Neural cell (in vitro differentiated cells): ENCODE measurements around the gene FBXL15. TPM values are rescaled to one million over a fixed set of nuclear protein-coding genes. Genes with fewer than 3 reads are reported as not detected.
A peak's percentile ranks its signal among the peaks of the same experiment; 100 is the strongest.

Source experiments
- H2AFZ ChIP-seq: fragments of 200-600, 300-800 bp; sonication (generic), shearing (Covaris generic); 2 replicates; pipeline ENCODE4 v1.6.0; 2014; ENCODE audit warnings: low read depth, mild to moderate bottlenecking, antibody characterized with exemption, low read length, moderate library complexity
- H3F3A ChIP-seq: fragments of 200-600 bp; shearing (Covaris generic); 2 replicates; pipeline ENCODE4 v1.6.1; 2016; ENCODE audit warnings: mild to moderate bottlenecking, moderate library complexity, mixed read lengths, antibody characterized with exemption, low read length; ENCODE audit not compliant: insufficient read depth, poor library complexity, severe bottlenecking
- H3K27ac ChIP-seq: fragments of 200-600, 300-800 bp; sonication (generic), shearing (Covaris generic); 2 replicates; pipeline ENCODE4 v1.5.1; 2014; ENCODE audit warnings: mild to moderate bottlenecking, low read length, moderate library complexity
- H3K27me3 ChIP-seq: fragments of 300-800, 200-600 bp; sonication (generic), shearing (Covaris generic); 2 replicates; pipeline ENCODE4 v1.6.0; 2014; ENCODE audit warnings: mild to moderate bottlenecking, low read depth, low read length, moderate library complexity; ENCODE audit not compliant: insufficient read depth
- H3K36me3 ChIP-seq: fragments of 300-800, 200-600 bp; sonication (generic), shearing (Covaris generic); 2 replicates; pipeline ENCODE4 v1.5.1; 2014; ENCODE audit warnings: mild to moderate bottlenecking, antibody characterized with exemption, low read length, moderate library complexity; ENCODE audit not compliant: insufficient read depth
- H3K4me2 ChIP-seq: fragments of 300-800, 200-600 bp; sonication (generic), shearing (Covaris generic); 2 replicates; pipeline ENCODE4 v1.6.0; 2014; ENCODE audit warnings: mild to moderate bottlenecking, low read length
- H3K4me3 ChIP-seq: fragments of 300-800, 200-600 bp; sonication (generic), shearing (Covaris generic); 2 replicates; pipeline ENCODE4 v1.5.1; 2014; ENCODE audit warnings: mild to moderate bottlenecking, low read length, moderate library complexity
- H3K79me2 ChIP-seq: fragments of 200-600 bp; shearing (Covaris generic); replicated peaks from 2 replicates; pipeline ENCODE4 v1.6.0; 2014; ENCODE audit warnings: mild to moderate bottlenecking, low read length, moderate library complexity; ENCODE audit not compliant: insufficient read depth
- H3K9ac ChIP-seq: fragments of 300-800, 200-600 bp; sonication (generic), shearing (Covaris generic); 2 replicates; pipeline ENCODE4 v1.6.1; 2016; ENCODE audit warnings: mild to moderate bottlenecking, low read length, mixed read lengths
- H3K9me2 ChIP-seq: fragments of 200-600 bp; shearing (Covaris generic); 2 replicates; pipeline ENCODE4 v1.6.1; 2016; ENCODE audit warnings: mild to moderate bottlenecking, low read length, mixed read lengths; ENCODE audit not compliant: insufficient read depth
- H3K9me3 ChIP-seq: fragments of 200-600, 300-800 bp; sonication (generic), shearing (Covaris generic); 2 replicates; pipeline ENCODE4 v1.6.1; 2016; ENCODE audit warnings: mild to moderate bottlenecking, mixed run types, low read length, moderate library complexity, mixed read lengths
- H4K20me1 ChIP-seq: fragments of 200-600 bp; shearing (Covaris generic); 2 replicates; pipeline ENCODE4 v1.6.1; 2016; ENCODE audit warnings: mild to moderate bottlenecking, mixed run types; ENCODE audit not compliant: insufficient read depth
- EP300 ChIP-seq: fragments of 450-650 bp; conservative IDR thresholded peaks from 2 replicates; pipeline ENCODE4 v1.6.1; 2014; ENCODE audit warnings: antibody characterized with exemption, mild to moderate bottlenecking, moderate library complexity; ENCODE audit not compliant: poor library complexity, severe bottlenecking
- EZH2 ChIP-seq: fragments of 200-600, 300-800 bp; shearing (Covaris generic), sonication (generic); IDR thresholded peaks from 2 replicates; pipeline ENCODE4 v1.6.1; 2014; ENCODE audit warnings: antibody characterized with exemption, low read length, borderline replicate concordance, mild to moderate bottlenecking; ENCODE audit not compliant: insufficient read depth, poor library complexity, severe bottlenecking
- MXI1 ChIP-seq: fragments of 450-650 bp; conservative IDR thresholded peaks from 2 replicates; pipeline ENCODE4 v1.6.1; 2014; ENCODE audit warnings: antibody characterized with exemption, mild to moderate bottlenecking; ENCODE audit not compliant: poor library complexity, severe bottlenecking
- POLR2AphosphoS5 ChIP-seq: IDR thresholded peaks from 2 replicates; pipeline ENCODE4 v1.6.1; 2012
- RAD21 ChIP-seq: fragments of 450-650 bp; conservative IDR thresholded peaks from 2 replicates; pipeline ENCODE4 v1.6.1; 2014; ENCODE audit warnings: antibody characterized with exemption, mild to moderate bottlenecking, moderate library complexity
- SMC3 ChIP-seq: fragments of 450-650 bp; conservative IDR thresholded peaks from 2 replicates; pipeline ENCODE4 v1.6.1; 2014; ENCODE audit warnings: antibody characterized with exemption, mild to moderate bottlenecking, moderate library complexity; ENCODE audit not compliant: poor library complexity
- TAF1 ChIP-seq: IDR thresholded peaks from 2 replicates; pipeline ENCODE4 v1.6.1; 2012; ENCODE audit warnings: low read depth
- polyA plus RNA-seq: library from polyadenylated mRNA; depleted of rRNA; stranded (reverse); fragments of >200 nt; gene quantifications from 2 replicates; pipeline ENCODE4 v1.2.3, GENCODE V29; 2014
- TF ChIP-seq, protein P1 (sequence below): IDR thresholded peaks from 2 replicates; pipeline ENCODE4 v1.6.1; 2012; ENCODE audit warnings: borderline replicate concordance
- TF ChIP-seq, protein P2 (sequence below): fragments of 450-650 bp; IDR thresholded peaks from 2 replicates; pipeline ENCODE4 v1.5.1; 2014; ENCODE audit warnings: antibody characterized with exemption, mild to moderate bottlenecking, moderate library complexity; ENCODE audit not compliant: poor library complexity, severe bottlenecking

The FBXL15 gene
- polyA plus RNA-seq, 1 donor from 2014 or later = 37.8 TPM

DNA sequence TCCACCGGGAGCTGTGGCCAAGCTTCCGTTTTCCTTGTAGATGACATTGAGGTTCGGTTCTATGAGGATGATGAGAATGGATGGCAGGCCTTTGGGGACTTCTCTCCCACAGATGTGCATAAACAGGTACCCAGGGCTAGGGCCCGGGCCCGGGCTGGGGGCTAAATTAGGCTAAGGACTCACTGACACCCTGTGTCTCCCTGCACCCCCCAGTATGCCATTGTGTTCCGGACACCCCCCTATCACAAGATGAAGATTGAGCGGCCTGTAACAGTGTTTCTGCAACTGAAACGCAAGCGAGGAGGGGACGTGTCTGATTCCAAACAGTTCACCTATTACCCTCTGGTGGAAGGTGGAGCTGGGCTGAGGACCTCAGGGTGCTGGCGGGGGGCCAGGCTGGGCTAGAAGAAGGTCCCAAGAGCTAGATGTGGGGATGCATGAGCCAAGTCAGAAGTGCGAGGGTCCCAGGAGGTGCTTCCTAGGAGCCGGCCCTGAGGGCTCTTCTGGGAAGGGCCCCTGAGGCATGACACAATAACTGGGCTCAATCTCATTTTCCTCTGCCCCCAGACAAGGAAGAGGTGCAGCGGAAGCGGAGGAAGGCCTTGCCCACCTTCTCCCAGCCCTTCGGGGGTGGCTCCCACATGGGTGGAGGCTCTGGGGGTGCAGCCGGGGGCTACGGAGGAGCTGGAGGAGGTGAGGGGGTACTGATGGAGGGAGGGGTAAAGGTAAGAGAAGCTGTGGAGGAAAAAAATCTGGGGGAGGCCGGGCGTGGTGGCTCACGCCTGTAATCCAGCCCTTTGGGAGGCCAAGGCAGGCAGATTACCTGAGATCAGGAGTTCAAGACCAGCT, 22.2 kb upstream of the FBXL15 start:
- no peak overlapping the region for H3K4me2 ChIP-seq
- H4K20me1 ChIP-seq = no peaks in the 10 kb centered on the region
- no peak overlapping the region for H2AFZ ChIP-seq
- H3K9me2 ChIP-seq = no peaks in the 10 kb centered on the region
- H3K9ac ChIP-seq = no peak overlapping the region
- H3K27ac ChIP-seq = no peak overlapping the region
- no peaks in the 10 kb centered on the region for H3K36me3 ChIP-seq
- H3F3A ChIP-seq = no peaks in the 10 kb centered on the region
- peak overlapping the region; percentile 82 for H3K4me3 ChIP-seq
- no peaks in the 10 kb centered on the region for H3K9me3 ChIP-seq
- no peaks in the 10 kb centered on the region for H3K79me2 ChIP-seq
- TF ChIP-seq MXI1 = no peak
- no peak for TF ChIP-seq POLR2AphosphoS5
- TF ChIP-seq, protein P1, sequence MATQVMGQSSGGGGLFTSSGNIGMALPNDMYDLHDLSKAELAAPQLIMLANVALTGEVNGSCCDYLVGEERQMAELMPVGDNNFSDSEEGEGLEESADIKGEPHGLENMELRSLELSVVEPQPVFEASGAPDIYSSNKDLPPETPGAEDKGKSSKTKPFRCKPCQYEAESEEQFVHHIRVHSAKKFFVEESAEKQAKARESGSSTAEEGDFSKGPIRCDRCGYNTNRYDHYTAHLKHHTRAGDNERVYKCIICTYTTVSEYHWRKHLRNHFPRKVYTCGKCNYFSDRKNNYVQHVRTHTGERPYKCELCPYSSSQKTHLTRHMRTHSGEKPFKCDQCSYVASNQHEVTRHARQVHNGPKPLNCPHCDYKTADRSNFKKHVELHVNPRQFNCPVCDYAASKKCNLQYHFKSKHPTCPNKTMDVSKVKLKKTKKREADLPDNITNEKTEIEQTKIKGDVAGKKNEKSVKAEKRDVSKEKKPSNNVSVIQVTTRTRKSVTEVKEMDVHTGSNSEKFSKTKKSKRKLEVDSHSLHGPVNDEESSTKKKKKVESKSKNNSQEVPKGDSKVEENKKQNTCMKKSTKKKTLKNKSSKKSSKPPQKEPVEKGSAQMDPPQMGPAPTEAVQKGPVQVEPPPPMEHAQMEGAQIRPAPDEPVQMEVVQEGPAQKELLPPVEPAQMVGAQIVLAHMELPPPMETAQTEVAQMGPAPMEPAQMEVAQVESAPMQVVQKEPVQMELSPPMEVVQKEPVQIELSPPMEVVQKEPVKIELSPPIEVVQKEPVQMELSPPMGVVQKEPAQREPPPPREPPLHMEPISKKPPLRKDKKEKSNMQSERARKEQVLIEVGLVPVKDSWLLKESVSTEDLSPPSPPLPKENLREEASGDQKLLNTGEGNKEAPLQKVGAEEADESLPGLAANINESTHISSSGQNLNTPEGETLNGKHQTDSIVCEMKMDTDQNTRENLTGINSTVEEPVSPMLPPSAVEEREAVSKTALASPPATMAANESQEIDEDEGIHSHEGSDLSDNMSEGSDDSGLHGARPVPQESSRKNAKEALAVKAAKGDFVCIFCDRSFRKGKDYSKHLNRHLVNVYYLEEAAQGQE = no peak
- TF ChIP-seq EZH2 = no peak
- TF ChIP-seq, protein P2, sequence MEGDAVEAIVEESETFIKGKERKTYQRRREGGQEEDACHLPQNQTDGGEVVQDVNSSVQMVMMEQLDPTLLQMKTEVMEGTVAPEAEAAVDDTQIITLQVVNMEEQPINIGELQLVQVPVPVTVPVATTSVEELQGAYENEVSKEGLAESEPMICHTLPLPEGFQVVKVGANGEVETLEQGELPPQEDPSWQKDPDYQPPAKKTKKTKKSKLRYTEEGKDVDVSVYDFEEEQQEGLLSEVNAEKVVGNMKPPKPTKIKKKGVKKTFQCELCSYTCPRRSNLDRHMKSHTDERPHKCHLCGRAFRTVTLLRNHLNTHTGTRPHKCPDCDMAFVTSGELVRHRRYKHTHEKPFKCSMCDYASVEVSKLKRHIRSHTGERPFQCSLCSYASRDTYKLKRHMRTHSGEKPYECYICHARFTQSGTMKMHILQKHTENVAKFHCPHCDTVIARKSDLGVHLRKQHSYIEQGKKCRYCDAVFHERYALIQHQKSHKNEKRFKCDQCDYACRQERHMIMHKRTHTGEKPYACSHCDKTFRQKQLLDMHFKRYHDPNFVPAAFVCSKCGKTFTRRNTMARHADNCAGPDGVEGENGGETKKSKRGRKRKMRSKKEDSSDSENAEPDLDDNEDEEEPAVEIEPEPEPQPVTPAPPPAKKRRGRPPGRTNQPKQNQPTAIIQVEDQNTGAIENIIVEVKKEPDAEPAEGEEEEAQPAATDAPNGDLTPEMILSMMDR = no peak
- no peak for TF ChIP-seq EP300
- H3K27me3 ChIP-seq = peaks cover 21% of the 10 kb centered on the region

DNA sequence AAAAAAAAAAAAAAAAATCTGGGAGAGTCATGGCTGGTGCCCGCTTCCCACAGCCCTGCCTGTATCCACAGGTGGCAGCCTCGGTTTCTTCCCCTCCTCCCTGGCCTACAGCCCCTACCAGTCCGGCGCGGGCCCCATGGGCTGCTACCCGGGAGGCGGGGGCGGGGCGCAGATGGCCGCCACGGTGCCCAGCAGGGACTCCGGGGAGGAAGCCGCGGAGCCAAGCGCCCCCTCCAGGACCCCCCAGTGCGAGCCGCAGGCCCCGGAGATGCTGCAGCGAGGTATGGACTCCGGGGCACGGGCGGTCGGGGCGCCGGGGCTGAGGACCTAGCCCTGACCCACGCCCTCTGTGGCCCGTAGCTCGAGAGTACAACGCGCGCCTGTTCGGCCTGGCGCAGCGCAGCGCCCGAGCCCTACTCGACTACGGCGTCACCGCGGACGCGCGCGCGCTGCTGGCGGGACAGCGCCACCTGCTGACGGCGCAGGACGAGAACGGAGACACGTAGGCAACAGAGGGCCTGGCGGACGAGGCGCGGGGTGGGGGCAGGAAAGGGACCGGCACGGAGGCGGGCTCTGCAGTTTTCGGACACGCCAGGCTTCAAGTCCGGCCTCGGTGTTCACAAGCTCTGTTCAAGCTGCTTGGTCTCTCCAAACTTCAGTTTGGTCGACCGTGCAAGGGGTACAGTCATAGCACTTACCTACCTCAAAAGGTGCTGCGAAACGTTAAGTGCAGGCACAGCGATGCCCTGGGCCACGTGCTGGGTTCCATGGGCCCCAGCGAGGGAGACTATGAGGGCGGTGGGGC, 21.2 kb upstream of the FBXL15 start:
- no peaks in the 10 kb centered on the region for H4K20me1 ChIP-seq
- H2AFZ ChIP-seq = no peak overlapping the region
- H3K4me2 ChIP-seq = peak overlapping the region; percentile 39
- no peaks in the 10 kb centered on the region for H3K36me3 ChIP-seq
- no peaks in the 10 kb centered on the region for H3K79me2 ChIP-seq
- TF ChIP-seq MXI1 (peak; percentile 67), EP300 (peak; percentile 37), RAD21 (peak; percentile 70), POLR2AphosphoS5 (peak; percentile 85), SMC3 (peak; percentile 87), EZH2 (no peak), TAF1 (peak; percentile 56)
- TF ChIP-seq, protein P1 = no peak
- TF ChIP-seq, protein P2 = peak; percentile 99
- H3K27me3 ChIP-seq = peaks cover 16% of the 10 kb centered on the region
- H3K27ac ChIP-seq = no peak overlapping the region
- H3K9me3 ChIP-seq = no peaks in the 10 kb centered on the region
- peak overlapping the region; percentile 82 for H3K4me3 ChIP-seq
- H3F3A ChIP-seq = no peaks in the 10 kb centered on the region
- H3K9me2 ChIP-seq = no peaks in the 10 kb centered on the region
- peak overlapping the region; percentile 66 for H3K9ac ChIP-seq
